ENCODE measurements around the gene ZNF823.
"Not testable (repeated sequence)": the region's sequence is repeated elsewhere in the genome, so short reads cannot be mapped to it uniquely, and the experiment has no call there.

The ZNF823 gene

DNA sequence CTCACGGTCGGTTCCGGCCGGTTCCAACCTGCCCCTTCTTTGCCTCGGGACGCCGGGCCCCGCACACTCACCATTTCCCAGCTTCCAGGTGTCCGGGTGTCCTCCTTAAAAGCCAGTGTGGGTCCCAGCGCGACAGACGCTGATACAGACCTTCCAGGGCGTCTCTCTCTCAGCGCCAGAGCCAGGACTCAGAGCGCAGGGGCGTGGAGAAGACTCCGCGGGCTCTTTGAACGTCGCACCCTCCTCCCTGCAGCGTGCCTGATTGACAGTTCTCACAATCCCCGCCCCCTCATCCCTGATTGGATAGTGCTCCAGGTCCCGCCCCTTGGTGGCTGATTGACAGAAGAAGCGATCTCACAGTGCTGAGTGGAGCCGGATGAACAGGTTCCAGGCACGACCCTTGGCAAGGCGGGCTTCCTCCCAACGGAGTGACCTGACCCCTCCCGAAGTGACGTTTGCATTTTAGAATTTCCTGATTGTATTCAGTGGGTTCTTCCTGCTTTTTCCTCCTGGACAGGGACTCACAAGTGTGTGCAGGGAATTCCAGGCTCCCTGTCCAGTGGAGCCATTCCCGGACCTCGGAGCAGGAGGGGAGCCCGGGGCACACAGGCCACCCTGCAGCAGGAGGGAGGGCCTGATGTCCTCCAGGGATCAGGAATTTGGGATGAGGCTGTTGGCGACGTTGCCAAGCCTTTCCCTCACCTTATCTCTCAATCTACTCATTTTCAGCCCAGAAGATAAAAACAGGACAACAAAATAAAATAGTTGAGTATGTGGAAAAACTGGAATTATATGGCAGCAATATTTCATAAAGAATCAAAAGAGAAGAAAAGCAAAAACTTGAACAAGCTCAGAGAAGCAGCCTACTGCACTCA is at the start of gene ZNF823:
Gene ZNF823, minus strand, starts transcription at position 201 of the 875 bp plus-strand sequence. Its CDS starts 127 bp downstream, at position 74.
- DNase-seq (ENCODE audit: low spot score): peak; percentile 99

GRCh38 chr19:11787536-11787935 is 48.8 kb upstream of the ZNF823 start:
- DNase-seq (ENCODE audit: low spot score): no peak
- no peak for FAIRE-seq

More for the DNA sequence above, at the start of gene ZNF823:
- FAIRE-seq: peak; percentile 94

GRCh38 chr19:11784356-11784755 is 45.6 kb upstream of the ZNF823 start:
- no peak for FAIRE-seq

GRCh38 chr19:11783767-11784166 is 45.0 kb upstream of the ZNF823 start:
- FAIRE-seq (no peak), DNase-seq (ENCODE audit: low spot score) (no peak)

More at GRCh38 chr19:11784356-11784755, 45.6 kb upstream of the ZNF823 start:
- DNase-seq (ENCODE audit: low spot score): no peak

- FAIRE-seq: no peak
- DNase-seq (ENCODE audit: low spot score): no peak
Measured at GRCh38 chr19:11781295-11782057, 42.7 kb upstream of the ZNF823 start.

GRCh38 chr19:11780431-11781020 is 41.8 kb upstream of the ZNF823 start:
- no peak for DNase-seq (ENCODE audit: low spot score)
- FAIRE-seq: no peak

DNA sequence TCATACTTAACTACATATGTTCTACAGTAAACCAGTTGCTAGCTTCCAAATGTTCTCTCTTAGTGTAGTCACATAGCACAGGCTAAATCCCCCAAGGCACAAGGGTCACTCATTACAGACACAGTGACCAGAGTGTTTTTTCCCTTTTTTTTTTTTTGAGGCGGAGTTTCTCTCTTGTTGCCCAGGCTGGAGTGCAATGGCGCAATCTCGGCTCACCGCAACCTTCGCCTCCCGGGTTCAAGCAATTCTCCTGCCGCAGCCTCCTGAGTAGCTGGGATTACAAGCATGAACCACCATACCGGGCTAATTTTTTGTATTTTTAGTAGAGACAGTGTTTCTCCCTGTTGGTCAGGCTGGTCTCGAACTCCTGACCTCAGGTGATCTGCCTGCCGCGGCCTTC is 37.9 kb upstream of the ZNF823 start:
- not testable (repeated sequence) for DNase-seq (ENCODE audit: low spot score); FAIRE-seq

DNA sequence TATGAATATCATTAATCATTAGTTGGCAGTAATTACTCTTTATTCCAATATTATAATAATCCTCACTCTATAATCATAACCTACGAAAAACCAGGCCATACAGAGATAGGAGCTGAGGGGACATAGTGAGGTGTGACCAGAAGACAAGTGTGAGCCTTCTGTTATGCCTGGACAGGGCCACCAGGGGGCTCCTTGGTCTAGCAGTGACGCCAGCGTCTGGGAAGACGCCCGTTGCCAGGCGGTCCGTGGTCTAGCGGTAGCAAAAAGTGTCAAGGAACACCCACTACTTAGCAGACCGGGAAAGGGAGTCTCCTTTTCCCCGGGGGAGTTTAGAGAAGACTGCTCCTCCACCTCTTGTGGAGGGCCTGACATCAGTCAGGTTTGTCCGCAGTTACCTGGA is 32.8 kb upstream of the ZNF823 start:
- FAIRE-seq; DNase-seq (ENCODE audit: low spot score): not testable (repeated sequence)

DNA sequence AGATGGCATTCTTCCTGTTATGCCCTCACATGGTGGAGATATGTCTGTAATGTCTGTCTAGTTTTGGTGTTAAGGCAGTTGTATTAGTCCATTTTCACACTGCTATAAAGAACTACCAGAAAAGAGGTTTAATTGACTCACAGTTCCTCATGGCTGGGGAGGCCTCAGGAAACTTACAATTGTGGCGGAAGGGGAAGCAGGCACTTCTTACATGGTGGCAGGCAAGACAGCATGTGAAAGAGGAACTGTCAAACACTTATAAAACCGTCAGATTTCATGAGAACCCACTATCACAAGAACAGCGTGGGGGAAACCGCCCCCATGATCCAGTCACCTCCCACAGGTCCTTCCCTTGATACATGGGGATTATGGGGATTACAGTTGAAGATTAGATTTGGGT is 31.2 kb upstream of the ZNF823 start:
- FAIRE-seq: no peak

GRCh38 chr19:11767633-11768133 is 28.9 kb upstream of the ZNF823 start:
- FAIRE-seq (peak; percentile 83), DNase-seq (ENCODE audit: low spot score) (peak; percentile 75)

More for the DNA sequence above, 31.2 kb upstream of the ZNF823 start:
- no peak for DNase-seq (ENCODE audit: low spot score)

- peak; percentile 89 for FAIRE-seq
Measured at GRCh38 chr19:11766597-11767591, 28.1 kb upstream of the ZNF823 start, which contains the start of gene ZNF441. TSS of gene ZNF441 (plus strand) at chr19:11767000. CDS start at chr19:11767194, 194 bp downstream.

DNA sequence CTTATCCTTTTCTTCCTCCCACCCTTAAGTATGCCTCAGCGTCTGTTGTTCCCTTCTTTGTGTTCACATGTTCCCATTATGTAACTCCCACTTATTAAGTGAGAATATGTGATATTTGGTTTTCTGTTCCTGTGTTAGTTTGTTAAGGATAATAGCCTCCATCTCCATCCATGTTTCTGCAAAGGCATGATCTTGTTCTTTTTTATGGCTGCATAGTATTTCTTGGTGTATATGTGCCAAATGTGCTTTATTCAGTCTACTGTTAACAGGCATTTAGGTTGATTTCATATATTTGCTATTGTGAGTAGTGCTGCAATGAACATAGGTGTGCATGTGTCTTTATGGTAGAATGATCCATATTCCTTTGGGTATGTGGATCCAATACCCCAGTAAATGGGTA is 24.9 kb upstream of the ZNF823 start:
- FAIRE-seq: no peak
- DNase-seq (ENCODE audit: low spot score): no peak

More at GRCh38 chr19:11766597-11767591, 28.1 kb upstream of the ZNF823 start, which contains the start of gene ZNF441:
- peak; percentile 93 for DNase-seq (ENCODE audit: low spot score)

DNA sequence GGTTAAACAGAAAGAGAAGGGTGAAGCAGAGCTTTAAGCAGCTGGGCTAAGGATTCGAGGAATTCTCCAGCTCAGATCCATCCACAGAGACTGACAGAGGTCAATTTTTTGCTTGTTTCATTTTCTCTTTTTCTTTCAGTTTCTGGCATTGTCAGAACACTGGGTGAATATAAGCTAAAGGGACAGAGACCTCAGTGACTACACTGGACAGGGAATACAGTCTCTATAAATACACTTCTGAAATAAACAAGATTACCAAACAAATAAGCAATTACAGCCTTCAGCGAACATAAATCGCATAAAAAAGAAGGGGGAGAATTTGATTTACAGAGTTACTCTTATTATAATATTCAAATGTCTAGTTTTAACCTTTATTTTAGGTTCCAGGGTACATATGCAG is 24.4 kb upstream of the ZNF823 start:
- DNase-seq (ENCODE audit: low spot score) (no peak), FAIRE-seq (no peak)

DNA sequence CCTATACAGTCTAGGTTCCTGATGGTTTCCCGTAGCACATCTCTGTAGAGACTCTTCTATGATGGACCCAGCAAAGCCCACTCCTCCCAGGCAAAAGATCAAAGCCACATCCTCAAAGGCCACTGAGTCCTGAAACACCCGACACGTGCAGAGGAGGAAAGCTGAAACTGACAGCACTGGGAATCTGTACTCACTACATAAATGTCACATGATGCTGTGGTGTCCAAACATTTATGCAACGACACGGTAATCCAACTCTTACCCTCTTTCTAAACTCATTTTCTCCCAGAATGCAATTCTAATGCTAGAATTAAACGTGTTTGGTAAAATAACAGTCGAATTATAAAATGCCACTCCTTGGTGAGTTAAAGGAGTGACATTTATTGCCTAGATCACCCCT is 21.1 kb upstream of the ZNF823 start:
- DNase-seq (ENCODE audit: low spot score): no peak
- FAIRE-seq: no peak

- DNase-seq (ENCODE audit: low spot score) (no peak), FAIRE-seq (no peak)
Measured at GRCh38 chr19:11756965-11757364, 18.2 kb upstream of the ZNF823 start.

DNA sequence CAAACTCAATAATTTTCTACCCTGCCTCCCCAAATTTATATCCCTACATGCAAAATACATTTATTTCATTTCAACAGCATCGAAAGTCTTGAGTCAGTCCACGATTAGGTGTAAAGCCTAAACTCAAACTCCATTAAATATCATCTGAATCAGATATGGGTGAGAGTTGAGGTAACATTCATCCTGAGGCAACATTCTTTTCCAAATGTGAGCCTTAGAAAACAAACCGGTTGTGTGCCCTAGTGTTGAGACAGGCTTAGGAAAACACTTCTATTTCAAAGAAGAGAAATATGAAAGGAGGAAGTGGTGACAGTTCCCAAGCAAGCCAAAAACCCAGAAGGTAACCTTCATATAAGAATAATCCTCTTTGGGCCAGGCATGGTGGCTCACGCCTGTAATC is 15.9 kb upstream of the ZNF823 start:
- DNase-seq (ENCODE audit: low spot score): no peak
- FAIRE-seq: no peak

- no peak for FAIRE-seq
- no peak for DNase-seq (ENCODE audit: low spot score)
Measured at GRCh38 chr19:11752244-11752736, 13.5 kb upstream of the ZNF823 start.

- DNase-seq (ENCODE audit: low spot score) (no peak), FAIRE-seq (no peak)
Measured at GRCh38 chr19:11749751-11750150, 11.0 kb upstream of the ZNF823 start.

DNA sequence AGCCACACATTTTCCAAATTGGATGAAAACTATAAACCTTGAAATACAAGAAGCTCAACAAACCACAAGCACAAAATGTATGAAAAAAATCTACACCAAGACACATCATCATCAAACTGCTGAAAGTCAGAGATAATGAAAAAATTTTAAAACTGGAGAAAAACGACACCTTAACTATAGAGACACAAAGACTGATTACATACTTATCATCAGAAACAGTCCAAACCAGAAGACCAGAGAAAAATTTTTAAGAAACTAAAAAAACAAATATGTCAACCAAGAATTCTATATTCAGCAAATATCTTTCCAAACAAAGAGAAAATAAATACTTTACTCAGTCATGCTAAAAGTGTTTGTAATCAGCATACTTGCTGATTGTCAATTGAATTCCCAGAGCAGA is 8.5 kb upstream of the ZNF823 start:
- FAIRE-seq: no peak
- DNase-seq (ENCODE audit: low spot score): no peak

DNA sequence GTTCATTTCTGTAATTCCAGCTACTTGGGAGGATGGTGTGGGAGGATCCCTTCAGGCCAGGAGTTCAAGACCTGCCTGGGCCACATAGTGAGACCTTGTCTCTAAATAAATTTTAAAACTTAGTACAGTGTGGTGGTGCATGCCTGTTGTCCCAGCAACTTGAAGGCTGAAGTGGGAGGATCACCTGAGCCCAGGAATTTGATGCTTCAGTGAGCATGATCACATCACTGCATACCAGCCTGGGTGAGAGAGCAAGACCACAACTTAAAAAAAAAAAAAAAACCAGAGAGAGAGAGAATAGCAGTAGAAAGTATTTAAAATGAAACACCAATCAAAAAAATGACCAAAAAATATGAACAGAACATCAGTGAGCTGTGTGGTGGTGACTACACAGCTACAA is 7.1 kb upstream of the ZNF823 start:
- peak; percentile 89 for FAIRE-seq
- DNase-seq (ENCODE audit: low spot score): peak; percentile 86
